A673 (cell line): ENCODE data around the gene STARD3. TPM values are rescaled to one million over a fixed set of nuclear protein-coding genes. Genes with fewer than 3 reads are reported as not detected.

ENCODE experiments used
- BruUV-seq: library from RNA; stranded (reverse); fragments of 400-500 nt; replicated peaks from 2 replicates; lab custom pipeline; 2021; lab: Mats Ljungman, UMichigan
- CTCF ChIA-PET: fragments of 300-600 bp; sonication (Branson Sonifier 250); formaldehyde crosslinking; loops from one replicate; lab custom pipeline; 2022; ENCODE audit warnings: antibody characterized with exemption; lab: Charles Lee
- POLR2A ChIA-PET: fragments of 300-600 bp; sonication (Branson Sonifier 250); formaldehyde crosslinking; loops from one replicate; lab custom pipeline; 2022; ENCODE audit warnings: antibody characterized with exemption; ENCODE audit not compliant: low non-redundant PET; lab: Charles Lee
- DNase-seq: peaks from one replicate; pipeline ENCODE4 v3.0.0-alpha.2; 2015; ENCODE audit warnings: low spot score
- H3K27ac ChIP-seq: fragments of 200-600 bp; sonication (generic); 2 replicates; pipeline ENCODE4 v1.5.1; 2016; ENCODE audit warnings: mixed run types, low read depth, mild to moderate bottlenecking, mixed read lengths, antibody characterized with exemption, low read length; ENCODE audit not compliant: poor library complexity, severe bottlenecking
- H3K27me3 ChIP-seq: fragments of 200-600 bp; sonication (generic); replicated peaks from 2 replicates; pipeline ENCODE4 v1.6.1; 2017; ENCODE audit warnings: mixed run types, low read depth, mild to moderate bottlenecking, mixed read lengths, antibody characterized with exemption, low read length; ENCODE audit not compliant: insufficient read depth, poor library complexity
- H3K36me3 ChIP-seq: fragments of 200-600 bp; sonication (generic); 2 replicates; pipeline ENCODE4 v1.6.1; 2016; ENCODE audit warnings: mixed run types, mild to moderate bottlenecking, mixed read lengths, antibody characterized with exemption, low read length; ENCODE audit not compliant: insufficient read depth, poor library complexity, severe bottlenecking
- H3K4me1 ChIP-seq: fragments of 200-600 bp; sonication (generic); 2 replicates; pipeline ENCODE4 v1.6.1; 2017; ENCODE audit warnings: mixed run types, mild to moderate bottlenecking, mixed read lengths, antibody characterized with exemption, low read length; ENCODE audit not compliant: insufficient read depth, poor library complexity, severe bottlenecking
- H3K4me3 ChIP-seq: fragments of 200-600 bp; sonication (generic); 2 replicates; pipeline ENCODE4 v1.5.1; 2016; ENCODE audit warnings: low read depth, mixed run types, mild to moderate bottlenecking, mixed read lengths, low read length; ENCODE audit not compliant: poor library complexity, severe bottlenecking
- H3K9me3 ChIP-seq: fragments of 200-600 bp; sonication (generic); 2 replicates; pipeline ENCODE4 v1.6.1; 2016; ENCODE audit warnings: mixed run types, low read depth, mild to moderate bottlenecking, mixed read lengths, antibody characterized with exemption, low read length; ENCODE audit not compliant: poor library complexity, severe bottlenecking
- EZH2 ChIP-seq: fragments of 200-600 bp; sonication (generic); IDR thresholded peaks from 2 replicates; pipeline ENCODE4 v1.6.1; 2017; ENCODE audit warnings: borderline replicate concordance, low read depth, mild to moderate bottlenecking, mixed read lengths, antibody characterized with exemption, low read length; ENCODE audit not compliant: poor library complexity, severe bottlenecking
- intact Hi-C: fragments of 100-400 bp; cut with micrococcal nuclease; formaldehyde crosslinking; loops from one replicate; pipeline ENCODE4 v1.10.0; 2022; ENCODE audit not compliant: unreplicated experiment
- total RNA-seq: library from RNA; stranded (reverse); gene quantifications from 2 replicates; pipeline ENCODE4 v1.2.3, GENCODE V29; 2021
- TF ChIP-seq, protein P1 (sequence below): fragments of 300-800, 200-600 bp; sonication (generic); conservative IDR thresholded peaks from 2 replicates; pipeline ENCODE4 v1.5.1; 2017; ENCODE audit warnings: low read depth, mild to moderate bottlenecking, antibody characterized with exemption, low read length, moderate library complexity, mixed read lengths

The STARD3 gene
- total RNA-seq, 1 experiment from 2014 or later = 21.3 TPM

DNA sequence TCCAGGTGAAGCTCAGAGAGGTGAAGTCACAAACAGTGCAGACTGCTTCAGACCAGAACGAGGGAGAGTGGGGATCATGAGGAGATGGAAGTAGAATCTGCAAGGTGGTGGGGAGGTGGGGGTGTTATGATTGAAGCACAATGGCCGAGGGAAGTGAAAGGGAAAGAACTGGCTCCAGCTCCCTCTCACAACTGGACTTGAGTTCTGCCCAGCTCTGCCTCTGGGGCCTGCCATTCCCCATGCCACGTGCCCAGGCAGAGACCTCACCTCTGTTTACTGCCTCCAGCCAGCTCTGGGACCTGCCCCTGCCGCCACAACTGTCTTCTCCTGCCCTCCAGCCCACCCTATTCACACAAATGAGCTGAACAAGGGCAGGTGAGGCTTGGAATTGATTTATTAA, 33.8 kb downstream of the STARD3 start:
- H3K27ac ChIP-seq = no peak overlapping the region
- TF ChIP-seq, protein P1, sequence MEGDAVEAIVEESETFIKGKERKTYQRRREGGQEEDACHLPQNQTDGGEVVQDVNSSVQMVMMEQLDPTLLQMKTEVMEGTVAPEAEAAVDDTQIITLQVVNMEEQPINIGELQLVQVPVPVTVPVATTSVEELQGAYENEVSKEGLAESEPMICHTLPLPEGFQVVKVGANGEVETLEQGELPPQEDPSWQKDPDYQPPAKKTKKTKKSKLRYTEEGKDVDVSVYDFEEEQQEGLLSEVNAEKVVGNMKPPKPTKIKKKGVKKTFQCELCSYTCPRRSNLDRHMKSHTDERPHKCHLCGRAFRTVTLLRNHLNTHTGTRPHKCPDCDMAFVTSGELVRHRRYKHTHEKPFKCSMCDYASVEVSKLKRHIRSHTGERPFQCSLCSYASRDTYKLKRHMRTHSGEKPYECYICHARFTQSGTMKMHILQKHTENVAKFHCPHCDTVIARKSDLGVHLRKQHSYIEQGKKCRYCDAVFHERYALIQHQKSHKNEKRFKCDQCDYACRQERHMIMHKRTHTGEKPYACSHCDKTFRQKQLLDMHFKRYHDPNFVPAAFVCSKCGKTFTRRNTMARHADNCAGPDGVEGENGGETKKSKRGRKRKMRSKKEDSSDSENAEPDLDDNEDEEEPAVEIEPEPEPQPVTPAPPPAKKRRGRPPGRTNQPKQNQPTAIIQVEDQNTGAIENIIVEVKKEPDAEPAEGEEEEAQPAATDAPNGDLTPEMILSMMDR = no peak
- TF ChIP-seq EZH2 = no peak
- H3K9me3 ChIP-seq = no peaks in the 10 kb centered on the region
- intact Hi-C loops = no loop called here
- no peaks in the 10 kb centered on the region for H3K4me1 ChIP-seq
- DNase-seq = no peak
- POLR2A ChIA-PET = no interaction called here
- H3K27me3 ChIP-seq = no peaks in the 10 kb centered on the region
- no peak overlapping the region for H3K4me3 ChIP-seq
- CTCF ChIA-PET = interaction anchor here (0.6 kb wide), 1 partner anchor 48 kb away, joined by 6 read pairs; no protein-coding TSS in a partner anchor
- H3K36me3 ChIP-seq = no peaks in the 10 kb centered on the region
- BruUV-seq = no TSS peak

- Histone ChIP-seq H3K36me3 (no peaks in the 10 kb centered on the region), H3K27ac (no peak overlapping the region), H3K9me3 (no peaks in the 10 kb centered on the region), H3K4me3 (no peak overlapping the region), H3K4me1 (no peaks in the 10 kb centered on the region), H3K27me3 (no peaks in the 10 kb centered on the region)
- DNase-seq = no peak
- ChIA-PET POLR2A (no interaction called here), CTCF (interaction anchor here (0.5 to 1.1 kb wide), 2 partner anchors 28 to 507 kb away, joined by 3 to 4 read pairs; partner anchors contain the start of gene ERBB2)
- intact Hi-C loops = no loop called here
- no TSS peak for BruUV-seq
- TF ChIP-seq EZH2 = no peak
- TF ChIP-seq, protein P1 = peak; percentile 49
Measured at GRCh38 chr17:39671651-39672521, 34.9 kb downstream of the STARD3 start.

DNA sequence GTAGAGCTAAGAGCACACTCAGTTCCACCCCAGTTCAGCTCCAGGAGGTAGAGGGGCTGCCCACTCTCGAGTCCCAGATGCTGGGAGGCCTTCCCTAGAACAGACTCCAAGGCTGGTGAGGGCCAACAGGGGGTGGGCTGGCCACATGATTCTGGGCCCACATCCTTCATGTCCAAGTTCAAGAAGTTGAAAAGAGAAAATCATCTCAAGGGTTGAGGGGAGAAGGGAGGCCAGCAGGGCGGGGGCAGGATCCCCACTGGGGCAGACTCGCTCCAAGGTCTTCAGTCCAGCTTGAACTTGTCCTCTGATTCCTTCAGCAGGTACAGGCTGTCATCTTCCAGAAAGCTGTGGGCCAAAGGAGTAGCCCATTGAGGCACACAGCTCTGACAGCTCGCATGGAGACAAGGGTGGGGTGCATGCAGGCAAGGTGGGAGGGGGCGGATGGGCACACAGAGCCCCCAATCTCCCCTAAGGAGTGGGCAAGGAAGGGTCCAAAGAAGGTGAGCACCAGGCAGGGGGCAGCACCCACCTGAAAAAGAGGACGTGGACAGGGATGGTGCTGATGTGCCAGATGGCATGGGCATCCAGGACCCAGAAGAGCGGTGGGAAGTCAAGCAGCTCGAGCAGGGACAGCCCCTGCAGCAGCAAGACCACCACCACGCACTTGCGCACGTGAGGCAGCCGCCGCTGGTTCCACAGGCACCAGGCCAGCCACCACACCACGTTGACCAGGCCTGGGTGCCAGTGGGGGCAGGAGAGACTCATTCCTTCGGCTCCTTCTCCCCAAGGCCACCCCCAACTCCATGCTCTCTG, 35.8 kb downstream of the STARD3 start:
- intact Hi-C loops = no loop called here

More for the DNA sequence above, 35.8 kb downstream of the STARD3 start:
- POLR2A ChIA-PET = no interaction called here
- H3K4me1 ChIP-seq = no peaks in the 10 kb centered on the region
- H3K27me3 ChIP-seq = no peaks in the 10 kb centered on the region
- no peak overlapping the region for H3K4me3 ChIP-seq
- no peak for DNase-seq
- CTCF ChIA-PET = interaction anchor here (0.5 to 1.1 kb wide), 2 partner anchors 27 to 427 kb away, joined by 3 to 4 read pairs; partner anchors contain the start of gene ERBB2
- no TSS peak for BruUV-seq
- no peak overlapping the region for H3K27ac ChIP-seq
- no peak for TF ChIP-seq EZH2
- TF ChIP-seq, protein P1 = no peak
- no peaks in the 10 kb centered on the region for H3K36me3 ChIP-seq
- no peaks in the 10 kb centered on the region for H3K9me3 ChIP-seq
